KMS-11 (cell line): ENCODE data around the gene CRYBG3.

Experiments used
- H2AFZ ChIP-seq: fragments of 200-600 bp; sonication (generic); 2 replicates; pipeline ENCODE4 v1.6.1; 2016; ENCODE audit warnings: antibody characterized with exemption, mixed run types, low read depth
- H3K27ac ChIP-seq: fragments of 200-600 bp; sonication (generic); 2 replicates; pipeline ENCODE4 v1.6.1; 2016; ENCODE audit warnings: mild to moderate bottlenecking, mixed run types
- H3K27me3 ChIP-seq: fragments of 200-600 bp; sonication (generic); 2 replicates; pipeline ENCODE4 v1.6.1; 2017; ENCODE audit warnings: mild to moderate bottlenecking, low read depth, mixed run types, moderate library complexity; ENCODE audit not compliant: insufficient read depth
- H3K36me3 ChIP-seq: fragments of 200-600 bp; sonication (generic); 2 replicates; pipeline ENCODE4 v1.6.1; 2017; ENCODE audit warnings: mild to moderate bottlenecking, mixed run types; ENCODE audit not compliant: insufficient read depth
- H3K4me1 ChIP-seq: fragments of 200-600 bp; sonication (generic); 2 replicates; pipeline ENCODE4 v1.6.1; 2016; ENCODE audit warnings: mild to moderate bottlenecking, low read depth, mixed run types; ENCODE audit not compliant: poor library complexity, severe bottlenecking
- H3K4me2 ChIP-seq: fragments of 200-600 bp; sonication (generic); 2 replicates; pipeline ENCODE4 v1.7.0; 2016; ENCODE audit warnings: mild to moderate bottlenecking, mixed run types
- H3K4me3 ChIP-seq: fragments of 200-600 bp; sonication (generic); IDR thresholded peaks from 2 replicates; pipeline ENCODE4 v1.6.1; 2017; ENCODE audit warnings: low read depth, low read length, mixed read lengths; ENCODE audit not compliant: insufficient read depth
- H3K79me2 ChIP-seq: fragments of 200-600 bp; sonication (generic); 2 replicates; pipeline ENCODE4 v1.6.1; 2016; ENCODE audit warnings: low read depth, mixed run types; ENCODE audit not compliant: insufficient read depth
- H3K9ac ChIP-seq: fragments of 200-600 bp; sonication (generic); 2 replicates; pipeline ENCODE4 v1.6.1; 2016; ENCODE audit warnings: mild to moderate bottlenecking, mixed run types
- H4K20me1 ChIP-seq: fragments of 200-600 bp; sonication (generic); 2 replicates; pipeline ENCODE4 v1.6.1; 2016; ENCODE audit warnings: mild to moderate bottlenecking, mixed run types; ENCODE audit not compliant: insufficient read depth
- TF ChIP-seq, protein P1 (sequence below): fragments of 200-600 bp; sonication (generic); conservative IDR thresholded peaks from 2 replicates; pipeline ENCODE4 v1.6.1; 2017; ENCODE audit warnings: low read depth, mild to moderate bottlenecking, antibody characterized with exemption, low read length, moderate library complexity, mixed read lengths

Gene CRYBG3

DNA sequence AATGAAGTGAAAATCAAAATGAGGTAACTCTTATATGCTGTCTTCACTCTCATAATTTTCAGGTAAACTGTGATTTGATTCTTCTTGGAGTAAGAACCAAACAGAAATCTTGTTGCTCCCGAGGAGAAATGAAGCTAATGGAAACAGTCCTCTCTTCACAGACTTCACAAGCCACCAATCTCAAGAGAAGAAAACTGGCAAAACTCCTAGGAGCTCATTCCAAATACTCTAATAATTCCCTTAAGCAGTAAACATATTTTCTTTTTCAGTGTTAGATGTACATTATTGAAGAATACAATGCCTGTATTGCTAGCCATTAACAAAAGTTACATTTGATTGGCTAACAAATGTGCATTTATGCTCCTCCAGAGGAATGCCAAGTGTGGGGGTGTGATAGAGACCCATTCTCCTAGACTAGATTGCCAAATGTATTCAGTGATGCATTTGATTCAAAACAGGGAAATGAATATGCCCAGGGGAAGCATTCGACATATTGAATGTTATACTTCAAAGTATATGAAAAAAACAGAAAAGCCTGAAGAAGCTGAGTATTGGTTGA lies 162.2 kb downstream of the CRYBG3 start:
- Histone ChIP-seq H3K4me1 (peaks cover 30% of the 10 kb centered on the region), H4K20me1 (no peaks in the 10 kb centered on the region), H3K4me3 (no peak overlapping the region), H3K9ac (no peak overlapping the region), H3K27ac (no peak overlapping the region), H3K27me3 (no peaks in the 10 kb centered on the region), H3K4me2 (no peak overlapping the region), H2AFZ (no peak overlapping the region), H3K36me3 (no peaks in the 10 kb centered on the region), H3K79me2 (no peaks in the 10 kb centered on the region)
- TF ChIP-seq, protein P1, sequence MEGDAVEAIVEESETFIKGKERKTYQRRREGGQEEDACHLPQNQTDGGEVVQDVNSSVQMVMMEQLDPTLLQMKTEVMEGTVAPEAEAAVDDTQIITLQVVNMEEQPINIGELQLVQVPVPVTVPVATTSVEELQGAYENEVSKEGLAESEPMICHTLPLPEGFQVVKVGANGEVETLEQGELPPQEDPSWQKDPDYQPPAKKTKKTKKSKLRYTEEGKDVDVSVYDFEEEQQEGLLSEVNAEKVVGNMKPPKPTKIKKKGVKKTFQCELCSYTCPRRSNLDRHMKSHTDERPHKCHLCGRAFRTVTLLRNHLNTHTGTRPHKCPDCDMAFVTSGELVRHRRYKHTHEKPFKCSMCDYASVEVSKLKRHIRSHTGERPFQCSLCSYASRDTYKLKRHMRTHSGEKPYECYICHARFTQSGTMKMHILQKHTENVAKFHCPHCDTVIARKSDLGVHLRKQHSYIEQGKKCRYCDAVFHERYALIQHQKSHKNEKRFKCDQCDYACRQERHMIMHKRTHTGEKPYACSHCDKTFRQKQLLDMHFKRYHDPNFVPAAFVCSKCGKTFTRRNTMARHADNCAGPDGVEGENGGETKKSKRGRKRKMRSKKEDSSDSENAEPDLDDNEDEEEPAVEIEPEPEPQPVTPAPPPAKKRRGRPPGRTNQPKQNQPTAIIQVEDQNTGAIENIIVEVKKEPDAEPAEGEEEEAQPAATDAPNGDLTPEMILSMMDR, result no peak

DNA sequence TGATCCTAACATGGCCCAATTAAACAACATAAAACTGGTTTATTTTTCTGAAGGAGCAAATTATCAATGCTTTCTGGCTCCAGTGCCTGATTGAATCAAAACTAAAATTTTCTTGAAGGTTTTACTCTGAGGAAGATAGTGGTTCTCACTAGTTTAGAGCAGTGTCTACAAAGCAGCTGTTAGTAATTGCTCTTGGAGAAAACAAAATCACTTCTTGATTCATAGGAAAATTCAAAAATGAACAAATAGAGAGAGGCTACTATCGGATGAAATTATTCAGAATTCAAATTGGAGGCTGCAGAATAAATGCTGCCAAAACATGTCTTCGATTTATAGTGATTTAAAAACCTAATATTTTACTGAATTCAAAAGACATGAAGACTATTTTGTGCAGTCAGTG lies 165.5 kb downstream of the CRYBG3 start:
- Histone ChIP-seq H4K20me1 (no peaks in the 10 kb centered on the region), H3K9ac (no peak overlapping the region), H3K4me2 (no peak overlapping the region), H3K27ac (no peak overlapping the region), H3K4me3 (no peak overlapping the region), H3K4me1 (peaks cover 30% of the 10 kb centered on the region), H3K79me2 (no peaks in the 10 kb centered on the region), H3K36me3 (no peaks in the 10 kb centered on the region), H3K27me3 (no peaks in the 10 kb centered on the region), H2AFZ (no peak overlapping the region)
- TF ChIP-seq, protein P1, result no peak

DNA sequence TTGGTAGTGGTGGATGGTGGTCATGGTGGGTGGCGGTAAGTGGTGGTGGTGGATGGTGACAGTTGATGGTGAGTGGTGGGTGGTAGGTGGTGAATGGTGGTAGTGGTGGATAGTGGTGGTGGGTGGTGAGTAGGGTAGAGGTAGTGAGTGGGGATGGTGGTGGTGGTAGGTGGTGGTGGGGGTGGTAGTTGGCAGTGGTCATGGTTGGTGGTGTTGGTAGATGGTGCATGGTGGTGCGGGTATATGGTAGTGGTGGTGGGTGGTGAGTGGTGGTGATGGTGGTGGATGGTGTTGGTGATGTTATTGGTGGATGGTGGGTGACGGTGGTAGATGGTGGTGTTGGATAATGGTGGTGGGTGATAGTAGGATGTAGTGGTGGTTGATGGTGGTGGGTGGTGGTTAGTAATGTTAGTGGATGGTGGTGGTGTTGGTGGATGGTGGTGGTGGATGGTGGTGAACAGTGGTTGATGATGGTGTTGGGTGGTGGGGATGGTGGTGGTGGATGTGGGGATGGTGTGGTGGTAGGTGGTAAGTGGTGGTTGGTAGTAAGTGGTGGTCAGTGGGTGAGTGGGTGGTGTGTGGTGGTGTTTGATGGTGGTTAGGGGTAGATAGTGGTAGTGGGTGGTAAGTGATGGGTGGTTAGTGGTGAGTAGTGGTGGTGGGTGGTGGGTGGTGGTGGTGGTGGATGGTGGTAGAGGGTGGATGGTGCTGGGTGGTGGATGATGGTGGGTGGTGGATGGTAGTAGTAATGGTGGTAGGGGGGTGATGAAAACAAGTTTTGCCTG lies 167.2 kb downstream of the CRYBG3 start:
- peaks cover 21% of the 10 kb centered on the region for H3K4me1 ChIP-seq
- H3K27me3 ChIP-seq, result no peaks in the 10 kb centered on the region
- H3K4me3 ChIP-seq, result no peak overlapping the region
- no peak overlapping the region for H3K4me2 ChIP-seq
- H3K27ac ChIP-seq, result no peak overlapping the region
- no peak overlapping the region for H2AFZ ChIP-seq
- no peaks in the 10 kb centered on the region for H4K20me1 ChIP-seq
- no peaks in the 10 kb centered on the region for H3K79me2 ChIP-seq
- no peak overlapping the region for H3K9ac ChIP-seq
- H3K36me3 ChIP-seq, result no peaks in the 10 kb centered on the region
- TF ChIP-seq, protein P1, result no peak

DNA sequence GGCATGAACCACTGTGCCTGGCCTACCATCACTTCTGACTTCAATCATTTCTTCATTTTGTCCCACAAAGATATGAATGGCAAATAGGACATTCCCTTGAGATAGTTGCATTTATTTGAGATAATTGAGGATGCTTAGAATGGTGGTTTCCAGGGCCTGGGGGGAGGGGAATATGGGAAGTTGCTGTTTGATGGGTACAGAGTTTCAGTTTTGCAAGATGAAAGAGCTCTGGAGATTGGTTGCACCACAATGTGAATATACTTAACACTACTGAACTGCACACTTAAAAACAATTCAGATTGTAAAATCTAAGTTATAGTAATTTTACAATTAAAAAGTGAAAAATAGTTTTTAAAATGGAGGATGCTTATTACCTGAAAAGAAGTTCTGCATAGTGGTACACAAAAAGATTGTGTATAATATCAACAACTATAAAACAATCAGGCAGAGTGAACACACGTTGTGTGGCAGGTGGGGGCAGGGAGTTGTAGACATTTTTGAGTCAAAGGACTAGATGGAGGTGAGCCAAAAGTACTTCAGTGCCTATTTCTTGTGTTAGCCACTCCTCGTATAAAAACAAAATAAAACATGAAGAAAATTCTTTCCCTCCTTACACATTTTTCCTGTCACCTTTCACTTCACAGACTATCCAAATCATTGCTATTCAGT lies 168.9 kb downstream of the CRYBG3 start:
- Histone ChIP-seq H3K9ac (no peak overlapping the region), H3K27ac (no peak overlapping the region), H3K4me1 (peaks cover 21% of the 10 kb centered on the region), H3K79me2 (no peaks in the 10 kb centered on the region), H3K27me3 (no peaks in the 10 kb centered on the region), H3K36me3 (no peaks in the 10 kb centered on the region), H4K20me1 (no peaks in the 10 kb centered on the region), H2AFZ (peak overlapping the region; percentile 36), H3K4me3 (no peak overlapping the region), H3K4me2 (peak overlapping the region; percentile 30)
- TF ChIP-seq, protein P1, result no peak
